Mesenteric fat pad (tissue), 1 donor: ENCODE measurements around the gene WDR73. TPM values are rescaled to one million over a fixed set of nuclear protein-coding genes. Genes with fewer than 3 reads are reported as not detected.
A peak's percentile ranks its signal among the peaks of the same experiment; 100 is the strongest.
"Not testable (repeated sequence)": the region's sequence is repeated elsewhere in the genome, so short reads cannot be mapped to it uniquely, and the experiment has no call there.

Experiments used
- DNase-seq: peaks from one replicate; pipeline ENCODE4 v3.0.0-alpha.2; 2020; ENCODE audit warnings: low spot score
- total RNA-seq: library from RNA; stranded (reverse); fragmentation: NEBNext Ultra II Directional; extraction: Animal tissue kit (Norgen Biotek cat#: 25700); gene quantifications from one replicate; pipeline ENCODE4 v1.2.1, GENCODE V29; 2021
- donor health status: DM: yes; HTN: yes; CAD: no.

The WDR73 gene
- total RNA-seq, 1 donor from 2014 or later: 20.3 TPM

DNA sequence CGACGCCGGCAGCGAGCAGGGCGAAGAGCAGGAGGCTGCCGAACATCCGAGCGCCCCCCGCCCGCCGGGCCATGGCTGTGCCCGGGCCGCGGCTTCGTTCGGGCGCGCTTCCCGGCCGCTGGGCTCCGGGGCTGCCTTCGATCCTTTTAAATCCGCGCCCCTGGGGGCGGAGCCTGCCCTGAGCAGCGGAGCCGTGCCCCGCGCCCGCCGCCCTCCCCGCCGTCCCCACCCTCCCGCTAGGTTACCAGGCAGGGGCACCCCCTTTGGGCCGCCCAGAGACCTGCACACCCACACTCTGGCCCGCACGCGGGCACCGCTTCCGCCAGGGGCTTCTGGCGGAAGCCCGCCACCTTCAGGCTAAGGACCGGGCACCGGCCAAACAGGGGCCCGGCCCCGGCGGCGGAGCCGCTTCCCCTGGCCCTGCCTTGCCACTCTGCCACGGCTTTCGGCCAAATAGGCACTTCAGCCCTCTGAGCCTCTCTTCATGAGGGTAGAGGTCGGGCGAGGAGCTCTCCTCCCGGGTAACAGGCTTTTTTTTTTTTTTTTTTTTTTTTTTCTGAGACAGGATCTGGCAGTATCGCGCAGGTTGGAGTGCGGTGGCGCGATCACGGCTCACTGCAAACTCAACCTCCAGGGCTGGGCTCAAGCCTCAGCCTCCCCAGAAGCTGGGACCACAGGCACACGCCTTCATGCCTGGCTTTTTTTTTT, 4.2 kb upstream of the WDR73 start, which contains the start of gene NMB:
NMB (minus strand) TSS at position 120 of the 708 bp plus-strand sequence; CDS start at position 73, 47 bp downstream.
- DNase-seq: peak; percentile 94

DNA sequence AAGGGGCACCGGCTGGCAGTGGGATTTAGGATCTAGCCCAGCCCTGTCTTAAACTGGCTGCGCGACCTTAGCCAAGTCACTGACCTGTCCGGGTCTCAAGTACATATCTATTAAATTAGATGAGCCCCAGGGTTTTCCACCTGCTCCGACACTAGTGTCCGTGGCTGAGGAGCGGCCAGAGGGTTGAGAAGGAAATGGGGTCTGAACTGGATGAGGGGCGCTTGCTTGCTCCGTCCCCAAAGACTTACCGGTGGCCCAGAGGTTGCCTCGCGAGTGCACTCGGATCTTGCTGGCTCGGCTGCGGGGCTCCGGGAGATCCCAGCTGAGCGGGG, 3.6 kb upstream of the WDR73 start:
- DNase-seq: no peak

DNA sequence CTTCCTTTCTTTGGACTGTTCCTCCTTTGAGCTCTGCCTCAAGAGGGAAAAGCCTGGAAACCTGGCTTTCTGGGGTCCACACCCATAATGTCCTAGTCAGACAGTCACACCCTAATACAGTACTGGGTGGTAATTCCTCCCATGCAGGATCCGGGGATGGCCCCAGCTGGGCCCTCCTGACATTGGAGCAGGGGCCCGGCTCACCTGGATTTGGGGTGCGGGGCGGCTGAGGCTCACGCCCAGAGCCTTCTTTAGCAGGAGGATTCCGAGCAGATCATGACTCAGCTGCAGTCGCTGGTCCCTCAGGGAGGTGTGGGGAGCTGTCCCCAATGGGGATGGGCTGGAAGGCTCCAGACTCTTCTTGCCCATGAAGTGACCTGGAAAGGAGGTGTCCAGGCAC, 2.9 kb upstream of the WDR73 start:
- DNase-seq: peak; percentile 85

DNA sequence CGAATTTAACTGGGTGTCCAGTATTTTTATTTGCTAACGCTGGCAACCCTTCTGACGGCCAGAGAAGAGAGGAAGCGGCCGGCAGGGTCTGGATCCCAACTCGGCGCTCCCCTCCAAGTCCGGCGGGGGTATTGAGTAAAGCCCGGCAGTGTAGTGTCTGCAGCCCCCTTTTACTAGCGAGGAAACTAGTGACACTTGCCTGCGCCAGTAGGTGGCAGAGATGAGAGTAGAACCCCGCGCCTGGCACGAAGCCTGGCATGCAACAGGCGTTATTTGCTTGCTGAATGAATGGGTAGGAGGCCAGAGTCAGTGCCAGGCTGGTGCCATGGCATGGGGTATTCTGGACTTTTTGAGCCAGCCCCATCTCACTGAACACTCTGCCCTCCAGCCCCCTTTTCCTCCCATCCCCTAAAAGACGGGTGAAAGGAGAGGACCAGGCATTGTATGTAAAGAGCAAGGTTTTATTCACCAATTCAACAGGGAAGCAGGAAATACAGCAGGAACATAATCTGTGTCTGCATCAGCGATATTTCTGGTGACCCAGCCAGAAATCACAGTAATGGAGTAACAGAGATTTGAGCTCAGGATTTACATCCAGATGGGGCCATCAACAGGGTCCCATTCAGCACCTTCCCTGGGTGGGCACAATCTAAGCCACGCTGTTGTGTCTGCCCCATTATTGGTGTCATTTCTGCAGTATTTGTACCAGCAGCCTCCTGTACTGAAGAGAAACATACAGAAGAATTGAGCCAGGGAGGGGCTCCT, 788 bp upstream of the WDR73 start:
- DNase-seq: peak; percentile 93

DNA sequence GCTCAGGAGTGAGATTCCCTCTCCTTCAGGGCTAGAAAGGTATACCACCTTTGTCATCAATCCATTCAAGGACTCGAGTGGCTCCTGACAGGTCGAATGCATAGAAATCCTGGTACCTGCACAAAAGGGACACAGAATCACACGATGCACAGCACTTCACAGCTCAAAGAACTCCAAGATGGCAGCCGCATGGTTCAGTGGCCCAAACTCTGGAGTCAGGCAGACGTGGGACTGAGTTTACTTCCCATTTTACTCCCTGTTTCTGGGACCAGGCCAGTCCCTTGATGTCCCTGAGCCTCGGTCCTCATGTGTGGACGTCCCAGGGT, 536 bp downstream of the WDR73 start:
- no peak for DNase-seq

DNA sequence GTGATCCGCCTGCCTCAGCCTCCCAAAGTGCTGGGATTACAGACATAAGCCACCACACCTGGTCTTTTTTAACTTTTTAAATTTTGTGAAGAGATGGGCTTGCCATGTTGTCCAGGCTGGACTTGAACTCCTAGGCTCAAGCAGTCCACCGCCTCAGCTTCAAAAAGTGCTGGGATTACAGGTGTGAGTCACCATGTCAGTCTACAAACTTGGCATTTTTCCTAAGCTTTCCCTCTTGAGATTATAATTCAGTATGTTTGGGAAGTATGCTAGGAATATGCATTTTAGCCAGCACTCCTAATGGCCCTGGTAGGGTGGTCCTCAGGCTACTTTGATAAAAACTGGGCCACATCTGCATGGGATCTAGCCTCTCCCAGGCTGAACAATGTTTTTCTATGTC, 4.4 kb downstream of the WDR73 start:
- DNase-seq: no peak

DNA sequence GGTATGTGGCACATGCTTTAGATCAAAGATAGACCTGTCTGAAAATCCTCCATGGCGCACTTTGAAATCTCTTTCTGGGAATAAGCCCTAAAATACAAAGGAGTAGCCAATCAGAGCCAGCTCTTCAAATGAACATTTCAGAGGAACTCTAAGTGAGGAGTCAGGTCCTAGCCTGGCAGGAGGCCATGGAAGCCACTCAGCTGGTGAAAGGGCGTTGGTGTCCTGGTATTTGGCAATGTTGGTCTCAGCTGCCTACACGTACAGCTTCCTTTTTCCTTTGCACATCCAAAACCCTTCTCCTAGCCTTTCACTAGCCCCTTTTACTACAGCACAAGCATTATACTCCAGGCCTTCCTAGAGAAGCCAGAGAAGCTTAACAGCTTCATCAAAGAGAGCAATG, 5.5 kb downstream of the WDR73 start:
- DNase-seq: peak; percentile 72

DNA sequence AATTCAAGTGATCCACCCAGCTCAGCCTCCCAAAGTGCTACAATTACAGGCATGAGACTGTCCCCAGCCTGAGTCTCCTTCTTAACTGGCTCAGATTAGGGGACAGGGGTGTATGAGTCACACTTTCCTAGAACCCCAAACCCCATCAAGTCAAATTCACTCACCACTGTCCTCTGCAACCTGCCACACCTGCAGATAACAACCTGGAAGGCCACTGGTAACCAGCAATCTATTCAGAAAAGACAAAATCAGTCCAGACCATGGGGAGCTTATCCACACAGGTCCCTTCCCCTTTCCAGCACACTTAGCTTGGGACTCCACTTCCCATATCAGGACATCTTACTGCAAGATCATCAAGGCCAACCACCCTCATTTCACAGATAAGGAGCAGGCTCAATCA, 6.4 kb downstream of the WDR73 start:
- no peak for DNase-seq

DNA sequence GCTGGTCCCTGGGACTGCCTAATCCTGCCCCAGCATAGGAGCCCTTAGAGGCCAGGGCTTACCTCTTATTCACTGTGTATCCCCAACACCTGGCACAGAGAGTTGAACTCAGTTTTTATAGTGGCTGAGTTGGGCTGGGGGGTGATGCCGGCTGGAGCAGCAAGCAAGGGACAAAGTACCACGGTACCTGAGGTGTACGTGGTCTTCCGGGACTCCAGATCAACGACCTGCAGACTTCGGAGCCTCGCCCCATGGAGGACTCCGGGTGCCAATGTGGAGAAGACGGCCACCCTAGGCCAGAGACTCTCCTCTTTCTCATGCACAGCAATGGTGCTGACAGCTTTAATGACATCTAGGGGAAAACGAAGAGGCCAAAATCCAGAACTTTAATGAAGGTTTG, 8.1 kb downstream of the WDR73 start:
- no peak for DNase-seq

DNA sequence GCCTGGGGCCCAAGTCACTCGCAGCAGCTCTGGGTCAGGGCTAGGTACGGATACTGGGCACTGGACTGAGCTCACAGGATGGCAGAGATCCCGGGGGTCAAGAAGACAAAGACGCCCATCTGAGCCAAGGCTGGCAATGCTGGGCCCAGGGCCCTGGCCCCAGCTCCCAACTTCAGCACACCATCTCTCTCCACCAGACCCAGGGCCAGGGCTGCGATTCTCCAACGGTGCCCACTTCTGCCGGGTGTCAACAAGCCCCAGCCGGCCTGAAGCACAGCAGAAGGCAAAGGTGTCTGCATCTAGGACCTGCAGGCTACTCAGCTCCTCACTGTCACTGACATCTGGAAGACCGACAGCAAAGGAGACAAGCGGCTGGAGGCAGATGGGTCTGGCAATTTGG, 8.6 kb downstream of the WDR73 start:
- DNase-seq: no peak

DNA sequence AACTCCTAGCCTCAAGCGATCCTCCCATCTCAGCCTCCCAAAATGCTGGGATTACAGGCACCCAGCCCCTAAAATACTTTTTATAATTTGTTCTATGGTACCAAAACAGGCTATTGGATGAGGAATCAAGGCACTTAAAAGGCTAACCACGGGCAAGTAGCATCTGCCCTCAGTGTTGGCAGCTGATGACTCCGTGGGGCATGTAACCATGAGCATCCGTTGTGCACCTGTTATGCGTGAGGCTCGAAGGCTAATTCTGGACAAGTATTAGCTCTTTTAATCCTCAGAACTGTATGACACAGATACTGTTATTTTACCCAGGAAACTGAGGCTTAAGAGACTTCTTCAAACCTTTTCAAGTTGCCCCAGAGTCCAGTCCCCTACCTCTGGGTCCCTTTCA, 10.2 kb downstream of the WDR73 start:
- DNase-seq: no peak

DNA sequence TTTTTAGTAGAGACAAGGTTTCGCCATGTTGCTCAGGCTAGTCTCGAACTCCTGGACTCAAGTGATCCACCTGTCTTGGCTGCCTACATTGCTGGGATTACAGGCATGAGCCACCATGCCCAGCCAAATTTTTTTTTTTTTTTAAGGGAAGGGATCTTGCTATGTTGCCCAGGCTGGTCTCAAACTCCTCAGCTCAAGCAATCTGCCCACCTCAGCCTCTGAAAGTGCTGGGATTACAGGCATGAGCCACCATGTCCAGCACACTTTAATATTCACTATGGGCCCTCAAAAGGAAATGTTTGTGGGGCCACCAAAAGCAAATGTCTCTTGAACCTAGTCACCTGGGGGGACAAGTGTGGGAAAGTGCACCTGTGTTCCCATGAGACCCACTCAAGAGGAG, 11.4 kb downstream of the WDR73 start:
- not testable (repeated sequence) for DNase-seq

DNA sequence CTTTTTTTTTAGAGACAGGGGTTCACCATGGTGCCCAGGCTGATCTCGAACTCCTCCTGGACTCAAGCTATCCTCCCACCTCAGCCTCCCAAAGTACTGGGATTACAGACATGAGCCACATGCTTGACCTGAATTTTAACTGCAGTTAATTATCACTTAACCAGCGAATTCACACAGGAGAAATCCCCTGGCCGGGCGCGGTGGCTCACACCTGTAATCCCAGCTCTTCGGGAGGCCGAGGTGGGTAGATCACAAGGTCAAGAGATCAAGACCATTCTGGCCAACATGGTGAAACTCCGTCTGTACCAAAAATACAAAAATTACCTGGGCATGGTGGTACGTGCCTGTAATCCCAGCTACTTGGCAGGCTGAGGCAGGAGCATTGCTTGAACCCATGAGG, 12.2 kb downstream of the WDR73 start:
- DNase-seq: not testable (repeated sequence)

DNA sequence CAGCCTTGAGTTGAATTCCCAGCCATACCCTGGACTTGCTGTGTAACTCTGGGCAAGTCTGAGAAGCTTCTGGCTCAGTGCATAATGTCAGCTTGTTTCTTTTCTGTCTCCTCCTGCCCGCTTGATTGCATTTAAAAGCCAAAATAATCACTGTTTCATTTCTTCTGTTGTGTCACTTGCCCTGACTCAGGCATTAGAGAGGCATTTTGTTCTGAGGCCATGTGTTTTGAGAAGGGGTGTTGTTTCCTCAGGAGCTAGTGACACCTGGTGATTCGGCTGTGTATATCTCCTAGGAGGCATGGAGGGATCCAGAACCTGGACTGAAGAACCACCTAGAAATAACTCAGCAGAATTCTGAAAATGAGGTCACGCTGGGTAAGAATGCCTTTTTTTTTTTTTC, 16.0 kb downstream of the WDR73 start:
- no peak for DNase-seq

DNA sequence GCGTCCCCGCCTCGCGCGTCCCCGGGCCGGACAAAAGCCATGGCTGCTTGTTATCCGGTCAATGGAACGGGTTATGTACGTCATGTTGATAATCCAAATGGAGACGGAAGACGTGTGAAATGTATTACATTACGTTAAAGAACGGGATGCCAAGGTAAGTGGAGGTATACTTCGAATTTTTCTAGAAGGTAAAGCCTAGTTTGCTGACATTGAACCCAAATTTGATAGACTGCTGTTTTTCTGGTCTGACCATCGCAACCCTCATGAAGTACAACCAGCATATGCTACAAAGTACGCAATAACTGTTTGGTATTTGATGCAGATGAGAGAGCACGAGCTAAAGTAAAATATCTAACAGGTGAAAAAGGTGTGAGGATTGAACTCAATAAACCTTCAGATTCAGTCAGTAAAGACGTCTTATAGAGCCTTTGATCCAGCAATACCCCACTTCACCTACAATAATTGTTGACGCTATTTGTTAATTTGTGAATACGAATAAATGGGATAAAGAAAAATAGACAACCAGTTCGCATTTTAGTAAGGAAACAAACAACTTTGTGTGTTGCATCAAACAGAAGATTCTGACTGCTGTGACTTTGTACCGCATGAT, 19.8 kb downstream of the WDR73 start:
- DNase-seq: no peak

DNA sequence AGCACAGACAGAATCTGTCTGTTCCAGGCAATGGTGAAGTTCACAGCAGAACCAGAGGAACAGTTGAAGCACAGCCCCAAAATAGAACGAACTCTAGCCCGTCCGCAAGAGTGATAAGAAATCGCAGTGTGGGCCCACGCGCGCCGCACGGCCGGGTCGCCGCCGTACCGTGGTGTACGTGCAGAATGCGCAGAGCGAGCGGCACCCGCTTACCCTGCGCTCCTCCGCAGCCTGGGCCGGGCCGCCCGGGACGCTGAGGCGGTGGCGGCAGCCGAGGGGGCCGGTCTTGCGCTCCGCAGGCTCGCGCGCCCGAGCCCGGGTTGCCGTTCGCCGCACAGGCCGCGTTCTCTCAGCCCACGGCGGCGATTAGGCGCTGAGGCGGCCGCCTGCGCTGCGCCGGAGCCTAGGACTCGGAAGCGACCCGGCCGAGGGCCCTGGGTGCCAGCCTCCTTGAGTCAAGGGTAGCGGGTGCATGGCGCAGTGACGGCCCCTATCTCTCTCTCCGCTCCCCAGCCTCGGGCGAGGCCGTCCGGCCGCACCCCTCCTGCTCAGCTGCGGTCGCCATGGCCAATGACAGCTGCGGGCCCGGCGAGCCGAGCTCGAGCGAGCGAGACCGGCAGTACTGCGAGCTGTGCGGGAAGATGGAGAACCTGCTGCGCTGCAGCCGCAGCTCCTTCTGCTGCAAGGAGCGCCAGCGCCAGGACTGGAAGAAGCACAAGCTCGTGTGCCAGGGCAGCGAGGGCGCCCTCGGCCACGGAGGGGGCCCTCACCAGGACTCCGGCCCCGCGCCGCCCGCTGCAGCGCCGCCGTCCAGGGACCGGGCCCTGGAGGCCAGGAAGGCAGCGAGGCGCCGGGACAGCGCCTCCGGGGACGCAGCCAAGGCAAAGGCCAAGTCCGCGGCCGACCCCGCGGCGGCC, 20.5 kb downstream of the WDR73 start:
- peak; percentile 92 for DNase-seq

DNA sequence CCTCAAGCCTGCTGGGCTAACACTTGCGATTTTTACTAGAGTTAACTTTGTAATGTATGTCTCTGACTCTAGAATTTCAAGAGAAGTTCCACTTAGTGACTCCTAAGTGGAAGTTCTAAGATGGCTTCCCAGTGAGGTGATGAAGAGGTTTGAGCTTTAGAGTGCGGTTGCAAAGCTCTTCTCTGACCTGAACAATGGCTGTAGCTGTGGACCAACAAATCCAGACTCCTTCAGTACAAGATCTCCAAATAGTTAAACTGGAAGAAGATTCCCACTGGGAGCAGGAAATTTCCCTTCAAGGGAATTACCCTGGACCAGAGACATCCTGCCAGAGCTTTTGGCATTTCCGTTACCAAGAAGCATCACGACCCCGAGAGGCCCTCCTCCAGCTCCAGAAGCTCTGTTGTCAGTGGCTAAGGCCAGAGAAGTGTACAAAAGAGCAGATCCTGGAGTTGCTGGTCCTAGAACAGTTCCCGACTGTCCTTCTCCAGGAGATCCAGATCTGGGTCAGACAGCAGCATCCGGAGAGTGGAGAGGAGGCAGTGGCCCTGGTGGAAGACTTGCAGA, 22.3 kb downstream of the WDR73 start:
- no peak for DNase-seq

DNA sequence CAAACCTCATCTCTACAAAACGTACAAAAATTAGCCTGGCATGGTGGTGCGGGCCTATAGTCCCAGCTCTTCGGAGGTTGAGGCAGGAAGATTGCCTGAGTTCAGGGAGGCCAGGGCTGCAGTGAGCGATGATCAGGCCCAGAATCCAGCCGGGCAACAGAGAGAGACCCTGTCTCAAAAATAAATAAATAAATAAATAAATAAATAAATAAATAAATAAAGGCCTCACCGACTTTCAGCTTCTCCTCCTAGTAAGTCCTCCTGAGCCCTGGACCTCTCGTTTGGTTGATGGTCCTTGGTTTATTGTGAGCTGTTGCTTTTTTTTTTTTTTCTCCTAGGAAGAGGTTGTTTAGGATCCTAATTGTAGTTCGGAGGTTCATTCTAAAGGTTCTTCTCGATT, 25.1 kb downstream of the WDR73 start:
- DNase-seq: no peak

DNA sequence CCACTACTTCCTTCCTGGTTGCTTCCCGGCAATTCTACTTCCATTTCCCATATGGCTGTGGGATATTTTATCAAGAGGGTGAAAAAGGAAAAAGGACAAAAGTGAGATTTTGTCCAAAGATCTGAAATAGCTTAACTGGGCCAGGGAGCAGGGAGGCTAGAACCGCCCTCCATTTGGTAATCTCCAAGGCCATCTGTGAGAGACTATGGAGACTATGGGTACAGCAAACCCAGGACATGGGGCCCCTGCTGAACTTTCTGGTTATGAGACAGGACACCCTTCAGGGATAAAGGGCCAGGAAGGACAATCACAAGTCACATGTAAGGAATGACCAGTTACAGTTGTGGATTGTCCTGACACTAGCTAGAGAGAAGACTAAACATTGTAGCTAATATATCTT, 29.0 kb downstream of the WDR73 start:
- no peak for DNase-seq

DNA sequence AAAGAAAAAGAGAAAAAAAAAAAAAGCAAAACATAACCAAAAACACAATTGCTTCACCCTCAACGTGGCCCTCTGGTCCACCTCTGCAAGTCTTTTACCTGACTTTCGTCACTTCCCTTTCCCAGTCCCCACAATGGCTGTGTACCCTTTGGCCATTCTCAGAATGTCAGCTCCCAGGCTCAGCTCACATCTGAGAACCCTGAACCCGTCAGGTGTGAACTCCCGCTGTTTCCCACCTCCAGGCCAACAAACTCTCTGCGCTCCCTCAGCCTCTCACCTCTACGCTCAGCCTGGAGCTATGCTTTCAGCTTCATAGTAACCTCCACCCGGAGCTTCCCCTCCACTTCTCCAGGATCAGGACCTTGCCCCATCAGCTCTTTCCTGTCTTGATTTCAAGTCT, 29.7 kb downstream of the WDR73 start:
- no peak for DNase-seq

DNA sequence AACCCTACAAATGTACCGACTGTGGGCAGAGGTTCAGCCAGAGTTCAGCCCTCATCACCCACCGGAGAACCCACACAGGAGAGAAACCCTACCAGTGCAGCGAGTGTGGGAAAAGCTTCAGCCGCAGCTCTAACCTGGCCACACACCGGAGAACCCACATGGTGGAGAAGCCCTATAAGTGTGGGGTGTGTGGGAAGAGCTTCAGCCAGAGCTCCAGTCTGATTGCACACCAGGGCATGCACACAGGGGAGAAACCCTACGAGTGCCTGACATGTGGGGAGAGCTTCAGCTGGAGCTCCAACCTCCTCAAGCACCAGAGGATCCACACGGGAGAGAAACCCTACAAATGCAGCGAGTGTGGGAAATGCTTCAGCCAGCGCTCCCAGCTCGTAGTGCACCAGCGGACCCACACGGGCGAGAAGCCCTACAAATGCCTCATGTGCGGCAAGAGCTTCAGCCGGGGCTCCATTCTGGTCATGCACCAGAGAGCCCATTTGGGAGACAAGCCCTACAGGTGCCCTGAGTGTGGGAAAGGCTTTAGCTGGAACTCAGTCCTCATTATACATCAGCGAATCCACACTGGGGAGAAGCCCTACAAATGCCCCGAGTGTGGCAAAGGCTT, 32.6 kb downstream of the WDR73 start:
- no peak for DNase-seq
